ENCODE data around the gene FOXP1. TPM values are rescaled to one million over a fixed set of nuclear protein-coding genes. Genes with fewer than 3 reads are reported as not detected.

The FOXP1 gene
- total and polyA plus RNA-seq, 2 experiments from 2014 or later, result 76.8 to 99.8 TPM

DNA sequence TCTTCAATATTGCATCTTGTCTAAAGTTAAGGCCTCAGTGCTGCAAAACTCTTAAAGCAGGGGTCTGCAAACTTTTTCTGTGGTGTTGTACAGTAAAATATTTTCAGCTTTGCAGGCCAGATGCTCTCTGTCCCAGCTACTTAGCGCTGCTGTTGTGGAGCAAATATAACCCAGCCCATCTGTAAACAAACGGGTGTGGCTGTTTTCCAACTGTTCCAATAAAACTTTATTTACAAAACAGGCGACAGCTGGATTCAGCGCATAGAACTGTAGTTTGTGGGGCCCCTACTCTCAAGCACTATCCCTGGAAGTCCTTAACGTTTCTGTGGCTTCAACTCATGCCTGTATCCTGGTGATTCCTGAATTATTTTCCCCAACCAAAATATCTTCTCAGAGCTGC lies 365.0 kb downstream of the FOXP1 start:
- peaks cover 3% of the 10 kb centered on the region for H3K4me1 ChIP-seq (ENCODE audit: insufficient read depth)
- 81% methylated on average over 5 of the region's 5 CpGs for WGBS (ENCODE audit: low lambda C conversion rate, missing lambda C conversion rate)
- TF ChIP-seq EZH2 (IDR thresholded peaks at IDR 0.05; ENCODE audit: borderline replicate concordance), result no peak
- TF ChIP-seq EZH2phosphoT487 (IDR thresholded peaks at IDR 0.05; ENCODE audit: low read depth, severe bottlenecking, unreplicated experiment), result no peak
- no peaks in the 10 kb centered on the region for H3K36me3 ChIP-seq (replicated peaks; ENCODE audit: insufficient read depth, low read depth)
- H3K27ac ChIP-seq, result no peak overlapping the region
- H3K4me3 ChIP-seq, result no peak overlapping the region
- no peak overlapping the region for H2AFZ ChIP-seq
- no peak overlapping the region for H3K4me2 ChIP-seq
- peaks cover 77% of the 10 kb centered on the region for H3K79me2 ChIP-seq
- no peaks in the 10 kb centered on the region for H4K20me1 ChIP-seq (ENCODE audit: insufficient read depth, poor library complexity, severe bottlenecking)
- no peaks in the 10 kb centered on the region for H3K9me2 ChIP-seq (replicated peaks; ENCODE audit: insufficient read depth)
- no peak for DNase-seq (ENCODE audit: low spot score)
- H3K27me3 ChIP-seq, result no peaks in the 10 kb centered on the region
- no peaks in the 10 kb centered on the region for H3K9me3 ChIP-seq (ENCODE audit: low read depth)

DNA sequence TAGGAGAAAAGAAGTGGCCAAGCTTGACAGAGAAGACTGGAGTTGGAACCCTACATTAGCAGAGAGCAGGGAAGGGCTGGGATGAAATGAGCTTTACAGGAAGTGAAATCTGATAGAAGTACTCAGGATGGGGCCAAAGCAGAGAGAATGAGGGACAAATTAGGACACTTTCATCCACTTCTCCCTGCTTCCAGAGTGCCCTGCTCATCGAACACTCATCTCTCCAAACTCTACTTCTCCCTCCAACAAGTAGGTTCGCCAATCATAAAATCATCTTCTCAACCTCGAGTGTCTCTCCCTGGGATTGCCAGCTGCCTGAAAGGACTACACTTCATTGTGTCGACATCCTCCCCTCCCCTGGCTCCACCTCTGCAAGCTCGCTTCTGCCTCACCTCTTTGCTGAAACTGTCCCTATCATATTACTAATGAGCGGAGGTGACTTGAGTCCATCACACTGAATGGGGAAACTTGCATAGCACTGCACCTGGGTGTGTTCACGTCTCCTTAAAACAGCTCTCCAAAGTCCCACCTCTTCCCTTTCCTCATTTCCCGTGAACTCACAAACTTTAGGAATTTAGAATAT lies 365.8 kb downstream of the FOXP1 start:
- H3K9me3 ChIP-seq (ENCODE audit: low read depth), result no peaks in the 10 kb centered on the region
- no peak overlapping the region for H3K27ac ChIP-seq
- TF ChIP-seq EZH2 (IDR thresholded peaks at IDR 0.05; ENCODE audit: borderline replicate concordance) (no peak), EZH2phosphoT487 (IDR thresholded peaks at IDR 0.05; ENCODE audit: low read depth, severe bottlenecking, unreplicated experiment) (no peak)
- TF ChIP-seq, protein P1, sequence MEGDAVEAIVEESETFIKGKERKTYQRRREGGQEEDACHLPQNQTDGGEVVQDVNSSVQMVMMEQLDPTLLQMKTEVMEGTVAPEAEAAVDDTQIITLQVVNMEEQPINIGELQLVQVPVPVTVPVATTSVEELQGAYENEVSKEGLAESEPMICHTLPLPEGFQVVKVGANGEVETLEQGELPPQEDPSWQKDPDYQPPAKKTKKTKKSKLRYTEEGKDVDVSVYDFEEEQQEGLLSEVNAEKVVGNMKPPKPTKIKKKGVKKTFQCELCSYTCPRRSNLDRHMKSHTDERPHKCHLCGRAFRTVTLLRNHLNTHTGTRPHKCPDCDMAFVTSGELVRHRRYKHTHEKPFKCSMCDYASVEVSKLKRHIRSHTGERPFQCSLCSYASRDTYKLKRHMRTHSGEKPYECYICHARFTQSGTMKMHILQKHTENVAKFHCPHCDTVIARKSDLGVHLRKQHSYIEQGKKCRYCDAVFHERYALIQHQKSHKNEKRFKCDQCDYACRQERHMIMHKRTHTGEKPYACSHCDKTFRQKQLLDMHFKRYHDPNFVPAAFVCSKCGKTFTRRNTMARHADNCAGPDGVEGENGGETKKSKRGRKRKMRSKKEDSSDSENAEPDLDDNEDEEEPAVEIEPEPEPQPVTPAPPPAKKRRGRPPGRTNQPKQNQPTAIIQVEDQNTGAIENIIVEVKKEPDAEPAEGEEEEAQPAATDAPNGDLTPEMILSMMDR (IDR thresholded peaks at IDR 0.05; ENCODE audit: poor library complexity), result no peak
- no peaks in the 10 kb centered on the region for H3K27me3 ChIP-seq
- H4K20me1 ChIP-seq (ENCODE audit: insufficient read depth, poor library complexity, severe bottlenecking), result no peaks in the 10 kb centered on the region
- no peak overlapping the region for H3K4me3 ChIP-seq
- no peaks in the 10 kb centered on the region for H3K9me2 ChIP-seq (replicated peaks; ENCODE audit: insufficient read depth)
- no peaks in the 10 kb centered on the region for H3K36me3 ChIP-seq (replicated peaks; ENCODE audit: insufficient read depth, low read depth)
- DNase-seq (ENCODE audit: low spot score), result no peak
- 89% methylated on average over 8 of the region's 8 CpGs for WGBS (ENCODE audit: low lambda C conversion rate, missing lambda C conversion rate)
- peaks cover 3% of the 10 kb centered on the region for H3K4me1 ChIP-seq (ENCODE audit: insufficient read depth)
- no peak overlapping the region for H3K4me2 ChIP-seq
- peaks cover 78% of the 10 kb centered on the region for H3K79me2 ChIP-seq
- no peak overlapping the region for H2AFZ ChIP-seq

DNA sequence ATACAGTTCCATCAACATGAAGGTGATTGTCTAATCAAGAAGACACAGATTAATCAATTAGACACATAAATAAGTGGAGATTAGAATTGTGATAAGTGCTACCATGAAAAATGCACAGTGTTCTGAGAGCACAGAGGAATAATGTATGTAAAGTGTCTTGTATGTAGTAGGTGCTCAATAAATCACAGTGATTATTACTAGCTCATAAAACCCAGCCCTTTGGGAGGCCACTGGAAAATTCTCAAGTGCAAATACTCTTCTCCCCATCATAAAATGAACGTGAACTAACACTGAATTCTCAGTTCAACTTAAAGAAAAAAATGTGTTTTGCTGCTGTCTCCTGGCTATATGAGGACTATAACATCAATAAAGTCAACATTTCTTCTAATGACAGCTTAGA lies 368.2 kb downstream of the FOXP1 start:
- no peak for TF ChIP-seq EZH2 (IDR thresholded peaks at IDR 0.05; ENCODE audit: borderline replicate concordance)
- no peak for TF ChIP-seq EZH2phosphoT487 (IDR thresholded peaks at IDR 0.05; ENCODE audit: low read depth, severe bottlenecking, unreplicated experiment)
- TF ChIP-seq, protein P1 (IDR thresholded peaks at IDR 0.05; ENCODE audit: poor library complexity), result no peak
- Histone ChIP-seq H3K9me2 (replicated peaks; ENCODE audit: insufficient read depth) (no peaks in the 10 kb centered on the region), H4K20me1 (ENCODE audit: insufficient read depth, poor library complexity, severe bottlenecking) (no peaks in the 10 kb centered on the region), H3K4me3 (no peak overlapping the region), H3K27ac (peak overlapping the region; percentile 75), H3K79me2 (peaks cover 79% of the 10 kb centered on the region), H3K4me2 (no peak overlapping the region), H2AFZ (no peak overlapping the region), H3K27me3 (no peaks in the 10 kb centered on the region), H3K4me1 (ENCODE audit: insufficient read depth) (peaks cover 15% of the 10 kb centered on the region), H3K9me3 (ENCODE audit: low read depth) (no peaks in the 10 kb centered on the region), H3K36me3 (replicated peaks; ENCODE audit: insufficient read depth, low read depth) (no peaks in the 10 kb centered on the region)
- 57% methylated on average over 1 of the region's 1 CpG for WGBS (ENCODE audit: low lambda C conversion rate, missing lambda C conversion rate)
- no peak for DNase-seq (ENCODE audit: low spot score)

DNA sequence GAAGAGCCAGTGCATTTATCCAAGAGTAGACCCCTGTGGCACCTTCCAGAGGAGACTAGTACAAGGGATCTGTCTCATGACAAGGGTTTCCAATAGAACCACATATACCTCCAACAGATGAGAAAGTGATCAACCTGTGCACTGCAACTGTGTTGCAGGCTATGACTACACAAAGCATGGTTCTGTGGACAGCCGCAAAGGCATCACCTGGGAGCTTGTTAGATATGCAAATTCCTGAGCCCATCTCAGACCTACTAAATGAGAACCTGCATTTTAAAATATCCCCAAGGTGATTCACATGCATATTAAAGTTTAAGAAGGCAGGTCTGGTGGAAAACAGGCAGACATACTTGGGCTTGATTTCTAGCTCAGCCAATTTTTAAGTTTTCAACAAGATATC lies 368.7 kb downstream of the FOXP1 start:
- Histone ChIP-seq H3K9me3 (ENCODE audit: low read depth) (no peaks in the 10 kb centered on the region), H3K36me3 (replicated peaks; ENCODE audit: insufficient read depth, low read depth) (no peaks in the 10 kb centered on the region), H3K4me3 (no peak overlapping the region), H3K27me3 (no peaks in the 10 kb centered on the region), H4K20me1 (ENCODE audit: insufficient read depth, poor library complexity, severe bottlenecking) (no peaks in the 10 kb centered on the region), H3K79me2 (peaks cover 75% of the 10 kb centered on the region), H3K27ac (peak overlapping the region; percentile 75), H3K4me2 (no peak overlapping the region), H3K9me2 (replicated peaks; ENCODE audit: insufficient read depth) (no peaks in the 10 kb centered on the region), H3K4me1 (ENCODE audit: insufficient read depth) (peaks cover 20% of the 10 kb centered on the region), H2AFZ (no peak overlapping the region)
- TF ChIP-seq EZH2 (IDR thresholded peaks at IDR 0.05; ENCODE audit: borderline replicate concordance) (no peak), EZH2phosphoT487 (IDR thresholded peaks at IDR 0.05; ENCODE audit: low read depth, severe bottlenecking, unreplicated experiment) (no peak)
- TF ChIP-seq, protein P1 (IDR thresholded peaks at IDR 0.05; ENCODE audit: poor library complexity), result no peak
- DNase-seq (ENCODE audit: low spot score), result no peak
- 100% methylated on average over 1 of the region's 1 CpG for WGBS (ENCODE audit: low lambda C conversion rate, missing lambda C conversion rate)
